H1 (cell line): ENCODE data around the gene DNMT1. TPM values are rescaled to one million over a fixed set of nuclear protein-coding genes. Genes with fewer than 3 reads are reported as not detected.

ENCODE experiments used
- CTCF ChIA-PET: fragments of 300-600 bp; sonication (Branson Sonifier 250); formaldehyde crosslinking; loops from one replicate; lab custom pipeline; 2021; ENCODE audit not compliant: partially characterized antibody; lab: Charles Lee
- POLR2A ChIA-PET: fragments of 300-600 bp; sonication (Branson Sonifier 250); formaldehyde crosslinking; loops from one replicate; lab custom pipeline; 2021; ENCODE audit warnings: inconsistent platforms; ENCODE audit not compliant: partially characterized antibody; lab: Charles Lee
- DNase-seq, 2 experiments: peaks; one replicate each; pipeline versions ENCODE4 v3.0.0 to v3.0.0-alpha.2; 2010 to 2022; ENCODE audit warnings: low spot score in 2 of 2, low read depth in 1 of 2, mixed read lengths in 1 of 2
- FAIRE-seq: peaks from 2 replicates; lab custom pipeline; 2011; peaks lifted over from hg19 to GRCh38; lab: Jason Lieb, UNC
- H2AFZ ChIP-seq: 2 replicates; pipeline ENCODE4 v1.8.1; 2012; ENCODE audit warnings: low read length, inconsistent platforms
- H2AK5ac ChIP-seq: 2 replicates; pipeline ENCODE4 v1.6.1; 2013; ENCODE audit warnings: low read depth, low read length
- H2BK120ac ChIP-seq: replicated peaks from 2 replicates; pipeline ENCODE3; 2013; ENCODE audit warnings: low read depth, low read length, inconsistent platforms
- H2BK12ac ChIP-seq: 2 replicates; pipeline ENCODE4 v1.6.1; 2013; ENCODE audit warnings: low read depth, low read length
- H2BK15ac ChIP-seq: 2 replicates; pipeline ENCODE4 v1.6.1; 2013; ENCODE audit warnings: low read length
- H2BK20ac ChIP-seq: 2 replicates; pipeline ENCODE4 v1.6.1; 2013; ENCODE audit warnings: low read length
- H2BK5ac ChIP-seq: 2 replicates; pipeline ENCODE4 v1.6.1; 2013; ENCODE audit warnings: low read depth, low read length
- H3K14ac ChIP-seq: 2 replicates; pipeline ENCODE4 v1.6.1; 2013; ENCODE audit warnings: inconsistent platforms; ENCODE audit not compliant: insufficient read length
- H3K18ac ChIP-seq: 2 replicates; pipeline ENCODE4 v1.6.1; 2013; ENCODE audit warnings: low read length; ENCODE audit errors: extremely low read depth
- H3K23ac ChIP-seq: 2 replicates; pipeline ENCODE4 v1.6.1; 2013; ENCODE audit warnings: inconsistent platforms; ENCODE audit not compliant: insufficient read length
- H3K23me2 ChIP-seq: 2 replicates; pipeline ENCODE4 v1.6.1; 2013; ENCODE audit warnings: low read depth, low read length
- H3K27ac ChIP-seq: 2 replicates; pipeline ENCODE4 v1.6.1; 2011; ENCODE audit warnings: low read depth, low read length, inconsistent platforms
- H3K27me3 ChIP-seq, 4 experiments: replicated peaks in 1 of 4; 1 replicate in 1 of 4; 2 replicates in 3 of 4; pipeline versions ENCODE4 v1.6.1 to v1.8.1; 2011 to 2013; ENCODE audit warnings: low read length in 3 of 4, mild to moderate bottlenecking in 3 of 4, inconsistent platforms in 2 of 4, mixed read lengths in 2 of 4, moderate library complexity in 1 of 4; ENCODE audit not compliant: control insufficient read depth in 3 of 4, insufficient read depth in 3 of 4; ENCODE audit errors: extremely low read depth in 1 of 4
- H3K36me3 ChIP-seq, 4 experiments: 2 replicates each; pipeline versions ENCODE4 v1.6.1 to v1.8.1; 2011 to 2013; ENCODE audit warnings: mild to moderate bottlenecking in 4 of 4, low read length in 3 of 4, moderate library complexity in 2 of 4, control low read depth in 1 of 4, inconsistent platforms in 1 of 4; ENCODE audit not compliant: insufficient read depth in 4 of 4, control insufficient read depth in 2 of 4
- H3K4ac ChIP-seq: replicated peaks from 2 replicates; pipeline ENCODE3; 2013; ENCODE audit warnings: low read length, low read depth, mixed read lengths, inconsistent platforms; ENCODE audit not compliant: insufficient read length
- H3K4me1 ChIP-seq, 4 experiments: replicated peaks in 1 of 4; 1 replicate in 1 of 4; 2 replicates in 3 of 4; pipeline versions ENCODE4 v1.6.1 to v1.8.1; 2011 to 2013; ENCODE audit warnings: low read length in 3 of 4, inconsistent platforms in 2 of 4, mixed read lengths in 1 of 4; ENCODE audit not compliant: insufficient read depth in 4 of 4, control insufficient read depth in 3 of 4
- H3K4me2 ChIP-seq, 2 experiments: 2 replicates each; pipeline versions ENCODE4 v1.6.1 to v1.8.1; 2011 to 2013; ENCODE audit warnings: low read depth in 2 of 2, low read length in 2 of 2, control low read depth in 1 of 2, inconsistent platforms in 1 of 2, mild to moderate bottlenecking in 1 of 2; ENCODE audit not compliant: insufficient read depth in 1 of 2
- H3K4me3 ChIP-seq, 4 experiments: fragments of 200-600, 300-600 bp in 1 of 4; sonication (generic), shearing (Covaris generic), sonication (Bioruptor Twin) in 1 of 4; 2 replicates each; pipeline versions ENCODE4 v1.5.1 to v1.8.1; 2011 to 2016; ENCODE audit warnings: low read length in 4 of 4, low read depth in 3 of 4, control low read depth in 2 of 4, inconsistent platforms in 2 of 4, mild to moderate bottlenecking in 2 of 4, mixed read lengths in 1 of 4, moderate library complexity in 1 of 4; ENCODE audit not compliant: insufficient read depth in 2 of 4; ENCODE audit errors: extremely low read depth in 1 of 4
- H3K56ac ChIP-seq: replicated peaks from 2 replicates; pipeline ENCODE3; 2013; ENCODE audit warnings: low read depth, mild to moderate bottlenecking, mixed read lengths, low read length, inconsistent platforms; ENCODE audit not compliant: insufficient read length
- H3K79me1 ChIP-seq: 2 replicates; pipeline ENCODE4 v1.6.1; 2013; ENCODE audit warnings: low read depth, low read length, control low read depth
- H3K79me2 ChIP-seq, 2 experiments: 2 replicates each; pipeline versions ENCODE4 v1.6.1 to v1.8.1; 2012 to 2013; ENCODE audit warnings: low read length in 2 of 2, mild to moderate bottlenecking in 2 of 2, inconsistent platforms in 1 of 2; ENCODE audit not compliant: insufficient read depth in 2 of 2, control insufficient read depth in 1 of 2
- H3K9ac ChIP-seq, 4 experiments: replicated peaks in 1 of 4; 1 replicate in 1 of 4; 2 replicates in 3 of 4; pipeline versions ENCODE4 v1.6.1 to v1.8.1; 2011 to 2013; ENCODE audit warnings: low read depth in 3 of 4, low read length in 3 of 4, control low read depth in 2 of 4, mild to moderate bottlenecking in 2 of 4, moderate library complexity in 2 of 4, inconsistent platforms in 1 of 4; ENCODE audit errors: extremely low read depth in 1 of 4
- H3K9me3 ChIP-seq, 2 experiments: 2 replicates each; pipeline versions ENCODE4 v1.6.1 to v1.8.1; 2012 to 2013; ENCODE audit warnings: mild to moderate bottlenecking in 2 of 2, moderate library complexity in 2 of 2, control low read depth in 1 of 2, inconsistent platforms in 1 of 2, low read depth in 1 of 2, low read length in 1 of 2, mixed read lengths in 1 of 2; ENCODE audit not compliant: insufficient read depth in 2 of 2
- H4K20me1 ChIP-seq, 2 experiments: replicated peaks in 1 of 2; 2 replicates each; pipeline versions ENCODE3 to v1.8.1; 2011 to 2013; ENCODE audit warnings: inconsistent platforms in 2 of 2, low read length in 2 of 2, mild to moderate bottlenecking in 1 of 2; ENCODE audit not compliant: insufficient read depth in 2 of 2, control insufficient read depth in 1 of 2
- H4K5ac ChIP-seq: 2 replicates; pipeline ENCODE4 v1.6.1; 2013; ENCODE audit warnings: low read length, low read depth, mixed read lengths, inconsistent platforms; ENCODE audit not compliant: insufficient read length
- H4K8ac ChIP-seq: 2 replicates; pipeline ENCODE4 v1.8.0; 2013; ENCODE audit warnings: mild to moderate bottlenecking, moderate library complexity, low read length, inconsistent platforms; ENCODE audit not compliant: insufficient read depth; ENCODE audit errors: extremely low read depth
- H4K91ac ChIP-seq: replicated peaks from 2 replicates; pipeline ENCODE3; 2013; ENCODE audit warnings: low read length, mixed read lengths, inconsistent platforms; ENCODE audit not compliant: insufficient read length
- CTCF ChIP-seq, 3 experiments: IDR thresholded peaks; 1 replicate in 2 of 3; 2 replicates in 1 of 3; pipeline versions ENCODE4 v1.5.1 to v1.6.1; 2011; ENCODE audit warnings: low read length in 3 of 3, mild to moderate bottlenecking in 3 of 3, inconsistent platforms in 2 of 3, low read depth in 1 of 3, moderate library complexity in 1 of 3; ENCODE audit not compliant: insufficient read depth in 1 of 3; ENCODE audit errors: control extremely low read depth in 1 of 3
- EP300 ChIP-seq, 2 experiments: IDR thresholded peaks; 1 replicate in 1 of 2; 2 replicates in 1 of 2; pipeline ENCODE4 v1.6.1; 2011 to 2012; ENCODE audit warnings: low read depth in 2 of 2, low read length in 2 of 2, mild to moderate bottlenecking in 2 of 2, borderline replicate concordance in 1 of 2, inconsistent platforms in 1 of 2, moderate library complexity in 1 of 2
- EZH2 ChIP-seq: fragments of 200-600 bp; sonication (generic); IDR thresholded peaks from 2 replicates; pipeline ENCODE4 v1.7.1; 2012; ENCODE audit warnings: low read depth, mild to moderate bottlenecking, moderate library complexity, low read length, inconsistent platforms; ENCODE audit not compliant: severe bottlenecking
- GTF2F1 ChIP-seq: IDR thresholded peaks from 2 replicates; pipeline ENCODE4 v1.6.1; 2012; ENCODE audit warnings: low read depth, low read length, improper control_type of control experiment, borderline replicate concordance
- KDM1A ChIP-seq: fragments of 200-600, 300-600 bp; sonication (generic); IDR thresholded peaks from 2 replicates; pipeline ENCODE4 v1.7.1; 2016; ENCODE audit warnings: mild to moderate bottlenecking, low read length, borderline replicate concordance
- MAX ChIP-seq: IDR thresholded peaks from 2 replicates; pipeline ENCODE4 v1.6.1; 2012; ENCODE audit warnings: inconsistent platforms
- POLR2AphosphoS5 ChIP-seq: IDR thresholded peaks from 2 replicates; pipeline ENCODE4 v1.6.1; 2011; ENCODE audit warnings: low read depth, low read length
- ZNF274 ChIP-seq: IDR thresholded peaks from 2 replicates; pipeline ENCODE4 v1.7.0; 2012; ENCODE audit warnings: low read length, borderline replicate concordance; ENCODE audit errors: extremely low read depth
- WGBS, 2 experiments: shearing (Covaris generic) in 1 of 2; methylation state at CpG; one replicate each; pipeline versions ENCODE4 v1.1.6 to v1.1.7; 2013 to 2015; ENCODE audit warnings: low lambda C conversion rate in 2 of 2, mixed read lengths in 2 of 2, inconsistent platforms in 1 of 2, low coverage in 1 of 2, missing lambda C conversion rate in 1 of 2; ENCODE audit not compliant: insufficient replicate concordance in 2 of 2, insufficient coverage in 1 of 2, insufficient read length in 1 of 2; ENCODE audit errors: extremely low coverage in 1 of 2, missing lambda C conversion rate in 1 of 2; 5-methylcytosine and 5-hydroxymethylcytosine counted together
- polyA plus RNA-seq, 7 experiments: library from polyadenylated mRNA; depleted of rRNA in 3 of 7; stranded (reverse) in 5 of 7; unstranded in 2 of 7; fragments of >200 nt in 5 of 7; fragments of 200-250 nt in 2 of 7; gene quantifications; 1 replicate in 5 of 7; 2 replicates in 1 of 7; 4 replicates in 1 of 7; pipeline versions ENCODE4 v1.2.1 to v1.2.3, GENCODE V29; 2011 to 2013; ENCODE audit warnings: missing spikeins in 2 of 7, mixed read lengths in 2 of 7
- total RNA-seq: library from RNA; stranded (reverse); fragmentation: NEBNext Ultra II Directional; extraction: Animal tissue kit (Norgen Biotek cat#: 25700); gene quantifications from 2 replicates; pipeline ENCODE4 v1.2.1, GENCODE V29; 2021

DNMT1 gene
- total and polyA plus RNA-seq, 2 of the 8 experiments (the other 6 are each of a cell fraction or from before 2014, with no cell fraction given) = 101 to 210 TPM

- H2BK15ac ChIP-seq = no peak overlapping the region
- no peak overlapping the region for H2BK120ac ChIP-seq
- no peak overlapping the region for H3K9ac ChIP-seq
- POLR2A ChIA-PET = interaction anchor here (0.7 to 29.1 kb wide), 16 partner anchors 6 to 367 kb away, joined by 3 to 412 read pairs (median 4); partner anchors contain the start of genes ANGPTL6, EIF3G, ICAM4 and MRPL4
- WGBS, 2 experiments = 90% methylated on average over 33 of the region's 35 CpGs; no CpG with 5 or more reads in 1 of the 2 experiments
- CTCF ChIA-PET = interaction anchor here (0.6 to 1.9 kb wide), 8 partner anchors 9 to 1464 kb away, joined by 3 to 7 read pairs (median 4); partner anchors contain the start of gene PPAN
- no peak overlapping the region for H4K91ac ChIP-seq
- H2BK5ac ChIP-seq = no peak overlapping the region
- H3K14ac ChIP-seq = no peak overlapping the region
- no peak overlapping the region for H4K5ac ChIP-seq
- peaks cover 5% of the 10 kb centered on the region for H3K23me2 ChIP-seq
- peaks cover 0 to 12% of the 10 kb centered on the region in 2 experiments; a peak in 2 of 4 replicates for H3K79me2 ChIP-seq
- H4K8ac ChIP-seq = no peak overlapping the region; the same call in 1 of the 2 replicates
- FAIRE-seq = no peak
- no peak overlapping the region for H3K4me3 ChIP-seq
- H3K23ac ChIP-seq = no peak overlapping the region
- no peak overlapping the region for H3K27ac ChIP-seq
- H2AFZ ChIP-seq = no peak overlapping the region
- H3K9me3 ChIP-seq = no peaks in the 10 kb centered on the region
- no peak overlapping the region for H2AK5ac ChIP-seq
- no peak for DNase-seq
- H3K18ac ChIP-seq = no peak overlapping the region
- 0 out of 2 replicates have a peak, but pooled peaks cover 2% of the 10 kb centered on the region for H3K79me1 ChIP-seq
- no peak overlapping the region for H3K4me2 ChIP-seq
- no peak overlapping the region for H3K4ac ChIP-seq
- H3K36me3 ChIP-seq = peaks cover 25 to 40% (median 30%) of the 10 kb centered on the region in 4 experiments
- peaks cover 0 to 7% (median 1%) of the 10 kb centered on the region in 4 experiments; a peak in 2 of 7 replicates for H3K4me1 ChIP-seq
- peaks cover 16 to 26% of the 10 kb centered on the region in 2 experiments for H4K20me1 ChIP-seq
- H2BK12ac ChIP-seq = no peak overlapping the region
- no peaks in the 10 kb centered on the region for H3K27me3 ChIP-seq
- no peak overlapping the region for H3K56ac ChIP-seq
- H2BK20ac ChIP-seq = no peak overlapping the region
- TF ChIP-seq GTF2F1 (no peak), KDM1A (no peak), POLR2AphosphoS5 (peak; percentile 72; the same call in 1 of the 2 replicates), ZNF274 (no peak), EP300 (IDR thresholded peaks at IDR 0.05; ENCODE audit: borderline replicate concordance in 1 of 2, low read depth in 2 of 2, low read length in 2 of 2) (no peak), CTCF (IDR thresholded peaks at IDR 0.05; ENCODE audit: control extremely low read depth in 1 of 3, insufficient read depth in 1 of 3, low read depth in 1 of 3, low read length in 3 of 3) (no peak), MAX (no peak), EZH2 (no peak)
Observed at GRCh38 chr19:10116085-10116865, 78.5 kb downstream of the DNMT1 start.
